GM12873 (cell line): ENCODE measurements around the gene TNIP1.

Experiments used
- CTCF ChIP-seq: IDR thresholded peaks from 2 replicates; pipeline ENCODE4 v1.5.1; 2012; ENCODE audit warnings: low read depth, mild to moderate bottlenecking, moderate library complexity, low read length, control low read depth; ENCODE audit not compliant: insufficient read depth; ENCODE audit errors: missing control alignments

TNIP1 gene

GRCh38 chr5:150989695-150990094 lies 91.1 kb downstream of the TNIP1 start:
- TF ChIP-seq CTCF = peak; percentile 23

GRCh38 chr5:150987746-150988145 lies 93.1 kb downstream of the TNIP1 start:
- TF ChIP-seq CTCF = no peak
